HG02870 (cell line): ENCODE measurements around the gene RABEP1.

Experiments used
- ATAC-seq: cut with Tn5 transposase; IDR thresholded peaks from one replicate; pipeline ENCODE4 v1.9.1; 2021; ENCODE audit warnings: mild to moderate bottlenecking, moderate library complexity; ENCODE audit not compliant: unreplicated experiment

RABEP1 gene

DNA sequence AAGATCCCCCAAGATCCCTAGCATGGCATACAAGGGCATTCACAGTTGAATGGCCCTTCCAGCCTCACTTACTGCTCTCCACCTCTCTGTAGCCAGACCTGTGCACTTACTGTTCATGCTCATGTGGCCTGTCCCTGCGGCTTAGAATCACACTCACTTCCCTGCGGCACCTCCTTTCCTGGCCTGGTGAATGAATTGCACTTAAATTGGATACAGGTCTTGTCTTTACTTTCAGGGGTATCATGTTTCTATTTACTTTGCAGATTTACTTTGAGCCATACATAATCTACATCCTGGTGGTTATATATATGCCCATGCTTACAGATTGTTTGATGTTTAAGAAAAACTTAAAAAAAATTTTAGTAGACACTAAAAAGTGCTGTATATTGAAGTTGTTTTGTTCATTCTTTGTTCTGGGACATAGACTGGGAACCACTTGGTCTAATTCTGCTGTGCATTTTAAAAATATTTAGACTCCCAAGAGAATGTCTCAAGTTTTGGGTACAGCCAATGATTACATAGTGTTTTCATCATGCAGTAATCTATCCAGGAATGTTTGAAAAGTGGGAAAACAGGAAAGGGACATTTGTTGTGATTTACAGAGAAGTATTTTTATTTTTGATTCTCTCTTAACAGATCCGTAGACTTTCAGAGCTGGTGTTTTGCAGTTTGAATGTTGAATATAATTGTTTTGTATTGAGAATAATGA, 73.5 kb downstream of the RABEP1 start:
- no peak for ATAC-seq

GRCh38 chr17:5361426-5361825, 79.3 kb downstream of the RABEP1 start:
- ATAC-seq, result no peak

DNA sequence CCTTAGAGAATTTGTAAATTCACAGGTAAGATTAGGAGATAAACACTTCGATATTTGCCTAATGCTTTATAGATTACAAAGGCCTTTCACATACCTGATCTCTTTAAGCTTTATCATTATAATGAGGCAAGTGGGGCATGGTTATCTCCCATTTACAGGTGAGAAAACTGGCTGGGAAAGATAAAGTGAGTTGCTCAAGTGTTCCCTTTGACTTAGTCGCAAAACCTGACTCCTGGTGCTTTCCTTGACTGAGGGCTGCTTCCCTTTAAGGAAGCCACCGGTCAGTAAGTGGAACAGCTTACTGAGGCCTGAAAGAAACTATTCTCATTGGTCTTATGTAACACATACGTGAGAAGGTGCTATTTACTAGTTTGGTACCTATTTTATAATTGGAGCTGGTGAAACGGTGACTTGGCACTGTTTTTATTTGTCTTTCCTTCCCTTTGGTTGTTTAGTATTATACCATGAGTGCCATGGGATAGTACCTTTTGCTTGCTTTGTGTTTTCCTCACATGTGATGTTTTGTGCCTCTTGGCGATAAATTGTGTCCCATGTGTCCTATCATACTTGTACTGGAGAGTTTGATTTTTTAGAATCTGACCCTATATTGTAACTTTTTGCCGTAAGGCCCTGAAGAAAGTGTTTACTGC, 80.2 kb downstream of the RABEP1 start:
- ATAC-seq, result no peak

DNA sequence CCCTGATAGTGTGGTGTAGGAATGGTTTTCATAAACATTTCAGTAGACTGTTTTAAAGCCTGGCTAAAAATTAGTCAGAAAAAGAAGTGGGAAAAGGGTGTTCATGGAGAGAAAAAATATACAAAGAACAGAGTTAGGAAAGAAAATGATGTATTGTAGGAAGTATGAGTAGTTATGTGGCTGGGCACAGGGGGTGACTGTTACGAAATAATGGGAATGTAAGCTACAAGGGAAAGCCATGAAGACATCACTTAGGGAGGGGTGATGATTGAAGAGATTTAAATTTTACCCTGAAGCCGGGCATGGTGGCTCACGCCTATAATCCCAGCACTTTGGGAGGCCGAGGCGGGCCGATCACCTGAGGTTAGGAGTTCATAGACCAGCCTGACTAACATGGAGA, 82.1 kb downstream of the RABEP1 start:
- ATAC-seq, result no peak

DNA sequence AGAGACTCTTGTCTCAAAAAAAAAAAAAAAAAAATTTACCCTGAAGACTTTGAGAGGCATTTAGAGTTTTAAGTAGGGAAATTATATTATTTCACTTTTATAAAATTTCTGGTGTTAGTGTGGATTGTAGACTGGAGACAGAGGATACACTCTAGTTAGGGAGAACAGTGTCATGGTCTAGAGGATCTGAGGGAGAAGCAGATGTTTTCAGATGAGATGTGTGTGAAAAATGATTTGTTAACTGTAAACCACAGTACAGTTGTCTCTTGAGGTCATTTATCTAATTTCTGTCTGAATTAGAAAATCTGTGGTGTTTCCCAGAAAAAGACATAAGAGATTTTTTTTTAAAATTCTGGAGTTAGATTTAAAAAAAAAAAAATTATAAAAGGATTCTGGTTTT, 82.6 kb downstream of the RABEP1 start:
- no peak for ATAC-seq

DNA sequence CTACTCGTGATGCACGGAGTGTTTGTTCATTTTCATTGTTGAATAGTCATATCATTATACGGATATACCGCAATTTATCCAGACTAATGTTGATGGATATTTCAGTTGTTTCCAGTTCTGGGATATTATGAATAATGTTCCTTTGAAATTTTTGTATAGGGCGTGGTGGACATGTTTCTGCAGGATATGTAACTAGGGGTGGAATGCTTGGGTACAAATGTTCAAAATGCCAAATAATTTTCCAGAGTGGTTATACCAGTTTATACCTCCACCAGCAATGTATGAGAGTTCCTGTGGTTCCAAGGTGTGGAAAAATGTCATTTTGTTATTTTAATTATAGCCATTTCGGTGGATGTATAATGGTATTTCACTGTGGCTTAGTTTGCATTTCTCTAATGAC, 83.7 kb downstream of the RABEP1 start:
- ATAC-seq, result no peak

DNA sequence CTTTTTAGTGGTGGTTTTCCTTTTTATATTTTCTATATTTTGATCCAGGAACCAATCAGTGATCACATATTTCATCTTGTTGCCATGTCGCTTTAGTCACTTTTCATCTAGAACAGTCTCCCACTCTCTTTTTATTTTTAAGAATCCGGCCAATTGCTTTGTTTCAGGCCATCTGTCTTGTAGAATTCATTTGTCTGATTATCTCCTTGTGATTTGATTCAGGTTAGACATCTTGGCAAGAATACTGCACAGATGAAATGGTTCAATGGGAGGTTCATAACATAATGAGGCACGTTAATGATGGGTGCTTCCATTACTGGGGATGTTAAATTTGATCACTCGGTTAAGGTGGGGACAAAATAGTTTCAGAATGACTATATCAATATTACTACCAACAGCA, 88.3 kb downstream of the RABEP1 start:
- no peak for ATAC-seq

DNA sequence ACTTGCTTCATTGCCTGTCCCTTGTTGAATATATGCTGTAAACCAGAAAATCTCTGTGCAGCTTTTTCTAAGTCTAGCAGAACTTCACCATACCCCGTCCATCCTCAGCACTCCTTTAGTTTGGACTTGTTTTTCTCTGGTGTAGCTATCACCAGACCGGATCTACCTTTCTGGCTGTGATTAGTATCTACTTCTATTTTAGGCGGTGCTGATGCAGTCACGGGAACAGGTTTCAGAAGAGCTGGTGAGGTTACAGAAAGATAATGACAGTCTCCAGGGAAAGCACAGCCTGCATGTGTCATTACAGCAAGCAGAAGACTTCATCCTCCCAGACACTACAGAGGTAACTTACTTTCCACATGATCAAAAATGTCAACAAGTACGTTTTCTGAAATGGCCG, 91.0 kb downstream of the RABEP1 start:
- no peak for ATAC-seq

DNA sequence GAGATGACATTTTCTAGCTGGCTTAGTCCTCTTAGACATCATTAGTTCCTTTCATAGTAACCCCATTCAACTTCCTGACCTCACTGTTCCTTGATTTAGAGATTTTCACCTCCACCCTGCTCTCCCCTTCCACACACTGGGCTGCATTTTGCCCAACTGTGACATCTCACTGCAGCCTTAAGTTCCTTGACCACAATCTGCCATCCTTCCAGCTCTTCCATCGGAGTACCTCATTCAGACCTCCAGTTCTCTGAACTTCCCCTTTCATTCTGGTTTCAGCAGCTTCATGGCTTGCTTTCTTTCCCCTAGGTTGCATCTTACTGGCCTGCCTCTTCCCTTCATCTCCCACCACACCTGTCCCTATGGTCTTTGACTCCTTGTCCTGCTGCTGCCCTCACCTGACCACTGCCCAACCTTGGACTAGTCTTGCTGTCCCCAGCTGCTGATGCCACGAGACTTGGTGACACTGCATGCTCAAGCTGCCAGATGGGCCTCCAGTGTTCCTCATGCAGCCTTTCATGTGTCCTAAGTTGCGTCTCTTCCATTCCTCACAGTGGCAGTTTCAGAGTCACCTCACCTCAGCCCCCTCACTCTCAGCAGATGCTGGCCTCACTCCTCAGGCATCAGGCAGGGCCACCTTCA, 96.6 kb downstream of the RABEP1 start:
- no peak for ATAC-seq

GRCh38 chr17:5379351-5380107, 97.4 kb downstream of the RABEP1 start:
- no peak for ATAC-seq

GRCh38 chr17:5380491-5381135, 98.5 kb downstream of the RABEP1 start:
- ATAC-seq, result no peak

- ATAC-seq, result no peak
Measured at GRCh38 chr17:5381542-5381941, 99.5 kb downstream of the RABEP1 start.

- ATAC-seq, result no peak
Measured at GRCh38 chr17:5391678-5392077, 109.6 kb downstream of the RABEP1 start.

- no peak for ATAC-seq
Measured at GRCh38 chr17:5396612-5397011, 114.5 kb downstream of the RABEP1 start.

DNA sequence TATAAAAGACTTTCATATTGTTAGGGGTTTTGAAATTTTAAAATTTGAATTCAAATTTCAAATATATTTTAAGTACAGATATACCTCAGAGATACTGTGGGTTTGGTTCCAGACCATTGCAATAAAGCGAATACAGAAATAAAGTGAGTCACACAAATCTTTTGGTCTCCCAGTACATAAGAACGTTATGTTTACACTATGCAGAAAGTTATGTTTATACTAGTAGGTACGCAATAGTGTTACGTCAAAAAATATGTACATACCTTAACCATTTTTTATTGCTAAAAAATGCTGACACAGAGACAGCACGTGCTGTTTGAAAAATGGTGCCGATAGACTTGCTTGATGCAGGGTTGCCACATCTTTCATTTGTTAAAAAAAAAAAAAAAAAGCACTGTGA, 117.7 kb downstream of the RABEP1 start:
- ATAC-seq, result no peak

DNA sequence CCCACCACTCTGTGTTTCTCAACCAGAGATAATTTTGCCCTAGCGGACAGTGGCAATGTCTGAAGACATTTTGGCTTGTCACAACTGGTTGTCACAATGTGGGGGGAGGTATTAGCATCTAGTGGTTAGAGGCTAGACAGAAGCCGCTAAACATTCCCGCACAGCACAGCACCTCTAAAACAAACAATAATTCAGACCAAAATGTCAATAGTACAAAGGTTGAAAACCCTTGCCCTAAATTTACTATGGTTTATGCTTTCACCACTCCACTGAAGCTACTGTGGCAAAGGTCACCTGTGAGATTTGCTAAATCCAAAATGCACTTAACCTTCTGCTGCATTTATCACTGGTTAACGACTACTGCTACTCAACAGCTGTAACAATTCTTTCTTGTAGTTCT, 123.3 kb downstream of the RABEP1 start:
- ATAC-seq, result no peak

DNA sequence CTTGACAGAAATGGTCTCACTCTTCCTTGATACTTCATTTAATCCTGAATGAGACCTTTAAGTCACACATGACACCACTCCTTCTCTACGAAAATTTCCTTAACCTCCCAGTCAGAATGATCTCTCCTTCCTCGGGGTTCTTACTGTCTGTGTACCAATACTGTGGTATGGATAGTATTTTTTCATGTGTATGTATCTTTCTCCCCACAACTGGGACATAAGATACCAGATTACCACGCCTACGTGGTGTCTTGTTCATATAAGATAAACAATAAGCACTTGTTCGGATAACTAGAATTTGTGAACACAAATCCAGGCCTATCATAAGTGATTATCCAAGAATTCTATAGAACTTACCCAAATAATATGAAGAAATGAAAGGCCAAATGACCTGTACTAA, 126.1 kb downstream of the RABEP1 start:
- ATAC-seq, result no peak

GRCh38 chr17:5410594-5411272, 128.6 kb downstream of the RABEP1 start:
- ATAC-seq, result no peak

DNA sequence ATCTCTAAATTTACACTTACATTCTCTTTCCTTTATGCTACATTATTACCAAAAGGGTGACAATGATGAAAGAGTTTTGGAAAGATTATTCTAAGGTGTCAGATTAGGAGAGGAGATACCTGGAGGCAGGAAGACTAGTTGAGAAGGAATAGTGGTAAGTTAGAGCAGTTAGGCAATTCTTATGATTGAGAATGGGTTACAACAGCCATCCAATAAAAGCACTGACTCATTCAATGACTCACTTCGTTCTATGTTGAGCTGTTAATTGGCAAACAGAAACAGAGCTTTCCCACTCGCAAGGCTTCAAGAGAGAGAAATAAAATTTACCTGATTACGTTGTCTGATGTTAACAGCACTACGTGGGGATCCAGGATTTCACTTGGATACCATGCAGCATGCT, 131.6 kb downstream of the RABEP1 start:
- no peak for ATAC-seq

DNA sequence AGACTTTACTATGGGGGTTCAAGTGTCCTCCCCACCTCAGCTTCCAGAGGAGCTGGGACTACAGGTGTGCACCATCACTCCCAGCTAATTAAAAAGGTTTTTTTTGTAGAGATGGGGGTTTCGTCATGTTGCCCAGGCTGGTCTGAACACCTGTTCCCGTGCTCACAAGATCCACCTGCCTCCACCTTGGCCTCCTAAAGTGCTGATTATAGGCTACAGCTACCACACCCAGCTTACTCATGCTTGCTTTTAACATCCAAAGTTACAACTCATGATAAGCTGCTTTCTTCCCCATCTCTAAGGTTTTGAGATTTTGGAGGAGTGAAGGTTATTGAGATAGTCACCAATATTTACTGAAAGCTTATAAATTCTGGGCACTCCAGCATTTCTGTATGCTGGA, 134.8 kb downstream of the RABEP1 start:
- ATAC-seq, result no peak
